Activated T-helper 2 cell treated with anti-CD3 and anti-CD28 coated beads, Interferon-gamma antibody, Interleukin-2, Interleukin-4, amounts not matched to agents 10 μg/mL and 5 μg/mL and 100 μg/mL, durations not matched to agents 14 hours and 24 hours and 36 hours (primary cell): ENCODE results near the gene PDZRN3. TPM values are rescaled to one million over a fixed set of nuclear protein-coding genes. Genes with fewer than 3 reads are reported as not detected.

Experiments used
- DNase-seq: peaks from one replicate; pipeline ENCODE4 v3.0.0; 2021; ENCODE audit warnings: low spot score
- H3K27ac Mint-ChIP-seq: one replicate; pipeline ENCODE4 v1.8.0; 2021; ENCODE audit warnings: mixed read lengths
- H3K27me3 Mint-ChIP-seq: one replicate; pipeline ENCODE4 v1.8.0; 2021; ENCODE audit warnings: low read depth, mixed read lengths
- H3K36me3 Mint-ChIP-seq: one replicate; pipeline ENCODE4 v1.8.0; 2021; ENCODE audit warnings: low read depth, mixed read lengths
- H3K4me1 Mint-ChIP-seq: one replicate; pipeline ENCODE4 v1.8.0; 2021; ENCODE audit warnings: low read depth, mixed read lengths
- H3K4me3 Mint-ChIP-seq: one replicate; pipeline ENCODE4 v1.8.0; 2021; ENCODE audit warnings: low read depth, mild to moderate bottlenecking, moderate library complexity, mixed read lengths
- H3K9me3 Mint-ChIP-seq: one replicate; pipeline ENCODE4 v1.8.0; 2021; ENCODE audit warnings: mixed read lengths
- intact Hi-C: fragments of 100-400 bp; cut with micrococcal nuclease; formaldehyde crosslinking; loops from one replicate; pipeline ENCODE4 v1.15.1; 2023
- total RNA-seq: library from RNA; stranded (reverse); gene quantifications from 2 replicates; pipeline ENCODE4 v1.2.3, GENCODE V29; 2022

The PDZRN3 gene
- total RNA-seq, 1 donor from 2014 or later = not detected

- H3K4me3 Mint-ChIP-seq = no peak overlapping the region
- H3K36me3 Mint-ChIP-seq = no peaks in the 10 kb centered on the region
- no peaks in the 10 kb centered on the region for H3K27me3 Mint-ChIP-seq
- DNase-seq = no peak
- H3K4me1 Mint-ChIP-seq = no peaks in the 10 kb centered on the region
- H3K9me3 Mint-ChIP-seq = no peaks in the 10 kb centered on the region
- no peak overlapping the region for H3K27ac Mint-ChIP-seq
- intact Hi-C loops = no loop called here
Measured at GRCh38 chr3:73600293-73600938, 24.3 kb downstream of the PDZRN3 start.

GRCh38 chr3:73599605-73600004 is 25.1 kb downstream of the PDZRN3 start:
- no peaks in the 10 kb centered on the region for H3K4me1 Mint-ChIP-seq

GRCh38 chr3:73597476-73597875 is 27.3 kb downstream of the PDZRN3 start:
- no peak for DNase-seq
- H3K27me3 Mint-ChIP-seq = no peaks in the 10 kb centered on the region
- no peaks in the 10 kb centered on the region for H3K4me1 Mint-ChIP-seq
- H3K9me3 Mint-ChIP-seq = no peaks in the 10 kb centered on the region
- no peaks in the 10 kb centered on the region for H3K36me3 Mint-ChIP-seq
- intact Hi-C loops = no loop called here
- no peak overlapping the region for H3K4me3 Mint-ChIP-seq
- H3K27ac Mint-ChIP-seq = no peak overlapping the region

More at GRCh38 chr3:73599605-73600004, 25.1 kb downstream of the PDZRN3 start:
- intact Hi-C loops = no loop called here
- H3K9me3 Mint-ChIP-seq = no peaks in the 10 kb centered on the region
- no peak for DNase-seq
- no peaks in the 10 kb centered on the region for H3K36me3 Mint-ChIP-seq
- no peak overlapping the region for H3K27ac Mint-ChIP-seq
- H3K27me3 Mint-ChIP-seq = no peaks in the 10 kb centered on the region
- H3K4me3 Mint-ChIP-seq = no peak overlapping the region

- H3K36me3 Mint-ChIP-seq = no peaks in the 10 kb centered on the region
- intact Hi-C loops = no loop called here
- DNase-seq = no peak
- H3K27ac Mint-ChIP-seq = no peak overlapping the region
- H3K4me3 Mint-ChIP-seq = no peak overlapping the region
- no peaks in the 10 kb centered on the region for H3K4me1 Mint-ChIP-seq
- H3K9me3 Mint-ChIP-seq = no peaks in the 10 kb centered on the region
- no peaks in the 10 kb centered on the region for H3K27me3 Mint-ChIP-seq
Measured at GRCh38 chr3:73592154-73593144, 32.3 kb downstream of the PDZRN3 start.

- Mint-ChIP-seq H3K9me3 (no peaks in the 10 kb centered on the region), H3K4me3 (no peak overlapping the region), H3K4me1 (no peaks in the 10 kb centered on the region), H3K27ac (no peak overlapping the region), H3K27me3 (no peaks in the 10 kb centered on the region), H3K36me3 (no peaks in the 10 kb centered on the region)
- DNase-seq = no peak
- intact Hi-C loops = no loop called here
Measured at GRCh38 chr3:73591286-73591800, 33.4 kb downstream of the PDZRN3 start.

GRCh38 chr3:73586628-73587027 is 38.1 kb downstream of the PDZRN3 start:
- H3K9me3 Mint-ChIP-seq = no peaks in the 10 kb centered on the region
- no peaks in the 10 kb centered on the region for H3K4me1 Mint-ChIP-seq
- DNase-seq = no peak
- H3K27me3 Mint-ChIP-seq = no peaks in the 10 kb centered on the region
- intact Hi-C loops = no loop called here
- H3K4me3 Mint-ChIP-seq = no peak overlapping the region
- no peak overlapping the region for H3K27ac Mint-ChIP-seq
- no peaks in the 10 kb centered on the region for H3K36me3 Mint-ChIP-seq

GRCh38 chr3:73586190-73586589 is 38.6 kb downstream of the PDZRN3 start:
- DNase-seq = no peak
- H3K27me3 Mint-ChIP-seq = no peaks in the 10 kb centered on the region
- intact Hi-C loops = no loop called here
- no peaks in the 10 kb centered on the region for H3K9me3 Mint-ChIP-seq
- H3K27ac Mint-ChIP-seq = no peak overlapping the region
- no peaks in the 10 kb centered on the region for H3K4me1 Mint-ChIP-seq
- no peaks in the 10 kb centered on the region for H3K36me3 Mint-ChIP-seq
- no peak overlapping the region for H3K4me3 Mint-ChIP-seq

- no peak overlapping the region for H3K4me3 Mint-ChIP-seq
- intact Hi-C loops = no loop called here
- no peak for DNase-seq
- H3K4me1 Mint-ChIP-seq = no peaks in the 10 kb centered on the region
- H3K36me3 Mint-ChIP-seq = no peaks in the 10 kb centered on the region
- H3K27ac Mint-ChIP-seq = no peak overlapping the region
- H3K9me3 Mint-ChIP-seq = no peaks in the 10 kb centered on the region
- H3K27me3 Mint-ChIP-seq = no peaks in the 10 kb centered on the region
Measured at GRCh38 chr3:73584873-73585272, 39.9 kb downstream of the PDZRN3 start.

GRCh38 chr3:73582535-73582934 is 42.2 kb downstream of the PDZRN3 start:
- Mint-ChIP-seq H3K27me3 (no peaks in the 10 kb centered on the region), H3K27ac (no peak overlapping the region), H3K4me1 (no peaks in the 10 kb centered on the region), H3K36me3 (no peaks in the 10 kb centered on the region), H3K4me3 (no peak overlapping the region), H3K9me3 (no peaks in the 10 kb centered on the region)
- DNase-seq = no peak
- intact Hi-C loops = no loop called here

- Mint-ChIP-seq H3K27me3 (no peaks in the 10 kb centered on the region), H3K27ac (no peak overlapping the region), H3K4me3 (no peak overlapping the region), H3K9me3 (no peaks in the 10 kb centered on the region), H3K4me1 (no peaks in the 10 kb centered on the region), H3K36me3 (no peaks in the 10 kb centered on the region)
- DNase-seq = no peak
- intact Hi-C loops = no loop called here
Measured at GRCh38 chr3:73581134-73581846, 43.5 kb downstream of the PDZRN3 start.

- DNase-seq = no peak
- Mint-ChIP-seq H3K27ac (no peak overlapping the region), H3K4me3 (no peak overlapping the region), H3K27me3 (no peaks in the 10 kb centered on the region), H3K36me3 (no peaks in the 10 kb centered on the region), H3K4me1 (no peaks in the 10 kb centered on the region), H3K9me3 (no peaks in the 10 kb centered on the region)
- intact Hi-C loops = no loop called here
Measured at GRCh38 chr3:73580343-73580742, 44.4 kb downstream of the PDZRN3 start.

- H3K9me3 Mint-ChIP-seq = no peaks in the 10 kb centered on the region
- H3K27me3 Mint-ChIP-seq = no peaks in the 10 kb centered on the region
- no peak overlapping the region for H3K27ac Mint-ChIP-seq
- H3K4me3 Mint-ChIP-seq = no peak overlapping the region
- H3K36me3 Mint-ChIP-seq = no peaks in the 10 kb centered on the region
- H3K4me1 Mint-ChIP-seq = no peaks in the 10 kb centered on the region
- no peak for DNase-seq
- intact Hi-C loops = no loop called here
Measured at GRCh38 chr3:73577704-73578103, 47.0 kb downstream of the PDZRN3 start.
